ENCODE data around the gene PDK3. TPM values are rescaled to one million over a fixed set of nuclear protein-coding genes. Genes with fewer than 3 reads are reported as not detected.
A peak's percentile ranks its signal among the peaks of the same experiment; 100 is the strongest.

PDK3 gene
- polyA plus RNA-seq, 1 donor (not counting 4 experiments of a cell fraction or from before 2014, with no cell fraction given): 8.0 TPM

DNA sequence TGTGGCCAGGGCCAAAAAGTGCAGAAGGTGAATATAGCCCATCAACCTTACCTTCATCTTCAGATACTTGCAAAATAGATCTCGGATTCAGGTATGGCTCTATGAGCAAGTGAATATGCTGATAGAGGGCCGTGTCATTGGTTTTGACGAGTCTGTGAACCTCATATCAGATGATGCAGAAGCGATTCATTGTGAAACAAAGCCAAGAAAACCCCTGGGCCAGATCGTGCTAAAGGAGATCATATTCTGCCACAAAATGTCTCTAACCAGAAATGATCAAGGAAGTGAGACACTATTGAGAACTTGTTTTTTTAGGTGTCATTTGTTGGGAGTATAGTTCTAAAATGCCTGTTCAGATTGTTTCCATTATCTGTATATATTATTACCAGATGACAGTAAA lies 48.3 kb downstream of the PDK3 start:
- FAIRE-seq (no peak), DNase-seq (ENCODE audit: low read depth, low spot score) (no peak)
- Histone ChIP-seq H3K9me1 (ENCODE audit: control insufficient read depth, extremely low read depth, insufficient read depth, low read length) (no peaks in the 10 kb centered on the region), H3K4me2 (ENCODE audit: control insufficient read depth, extremely low read depth, insufficient read depth, low read depth, low read length) (no peak overlapping the region), H3K4me3 (ENCODE audit: control insufficient read depth in 2 of 3, extremely low read depth in 1 of 3, insufficient read depth in 2 of 3, low read depth in 1 of 3, low read length in 3 of 3) (no peak overlapping the region), H3K36me3 (ENCODE audit: control insufficient read depth in 2 of 2, extremely low read depth in 1 of 2, insufficient read depth in 2 of 2, low read length in 2 of 2) (no peaks in the 10 kb centered on the region), H2AFZ (ENCODE audit: control insufficient read depth, low read length) (no peak overlapping the region), H3K27ac (ENCODE audit: control insufficient read depth, insufficient read depth, low read length) (no peak overlapping the region), H3K27me3 (ENCODE audit: control insufficient read depth, extremely low read depth, insufficient read depth, low read length) (no peaks in the 10 kb centered on the region), H3K9ac (ENCODE audit: control insufficient read depth, extremely low read depth, insufficient read depth, low read length) (no peak overlapping the region), H3K4me1 (ENCODE audit: control insufficient read depth, extremely low read depth, insufficient read depth, low read length) (no peaks in the 10 kb centered on the region), H3K9me3 (ENCODE audit: control insufficient read depth, low read depth, low read length) (no peaks in the 10 kb centered on the region), H3K79me2 (ENCODE audit: control insufficient read depth, insufficient read depth, low read length) (no peaks in the 10 kb centered on the region), H4K20me1 (ENCODE audit: control insufficient read depth, extremely low read depth, insufficient read depth, low read length) (no peaks in the 10 kb centered on the region)
- TF ChIP-seq EZH2 (IDR thresholded peaks at IDR 0.05; ENCODE audit: low read length): no peak
- TF ChIP-seq, protein P1, sequence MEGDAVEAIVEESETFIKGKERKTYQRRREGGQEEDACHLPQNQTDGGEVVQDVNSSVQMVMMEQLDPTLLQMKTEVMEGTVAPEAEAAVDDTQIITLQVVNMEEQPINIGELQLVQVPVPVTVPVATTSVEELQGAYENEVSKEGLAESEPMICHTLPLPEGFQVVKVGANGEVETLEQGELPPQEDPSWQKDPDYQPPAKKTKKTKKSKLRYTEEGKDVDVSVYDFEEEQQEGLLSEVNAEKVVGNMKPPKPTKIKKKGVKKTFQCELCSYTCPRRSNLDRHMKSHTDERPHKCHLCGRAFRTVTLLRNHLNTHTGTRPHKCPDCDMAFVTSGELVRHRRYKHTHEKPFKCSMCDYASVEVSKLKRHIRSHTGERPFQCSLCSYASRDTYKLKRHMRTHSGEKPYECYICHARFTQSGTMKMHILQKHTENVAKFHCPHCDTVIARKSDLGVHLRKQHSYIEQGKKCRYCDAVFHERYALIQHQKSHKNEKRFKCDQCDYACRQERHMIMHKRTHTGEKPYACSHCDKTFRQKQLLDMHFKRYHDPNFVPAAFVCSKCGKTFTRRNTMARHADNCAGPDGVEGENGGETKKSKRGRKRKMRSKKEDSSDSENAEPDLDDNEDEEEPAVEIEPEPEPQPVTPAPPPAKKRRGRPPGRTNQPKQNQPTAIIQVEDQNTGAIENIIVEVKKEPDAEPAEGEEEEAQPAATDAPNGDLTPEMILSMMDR (optimal IDR thresholded peaks at IDR 0.05 in 1 of 3, IDR thresholded peaks at IDR 0.05 in 1 of 3, conservative IDR thresholded peaks at IDR 0.05 in 1 of 3; ENCODE audit: extremely low read depth in 1 of 3, insufficient read depth in 2 of 3, low read length in 3 of 3): no peak
- dilution Hi-C loops (cut with MboI; ENCODE audit: extremely low pct_ligation_motif_present, low sequenced_read_pairs): no loop called here

DNA sequence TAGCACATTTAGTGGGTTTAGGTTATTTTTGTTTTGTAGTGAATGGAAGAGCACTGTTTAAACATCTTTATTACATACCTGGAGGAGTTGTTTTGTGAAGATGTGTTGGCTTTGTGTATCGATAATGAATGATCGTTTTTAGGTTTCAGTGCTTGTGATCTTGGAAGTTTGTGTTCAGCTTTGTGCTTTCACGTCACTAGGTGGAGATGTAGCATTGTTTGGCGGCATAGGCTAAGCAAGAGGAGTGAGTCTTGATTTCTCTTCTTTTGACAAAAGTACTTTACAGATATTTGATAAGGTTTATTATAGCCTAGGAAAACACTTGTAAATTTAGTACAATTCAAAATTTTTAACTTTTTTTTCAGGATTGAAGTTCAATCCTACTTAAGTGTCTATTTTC lies 50.4 kb downstream of the PDK3 start:
- Histone ChIP-seq H3K27ac (ENCODE audit: control insufficient read depth, insufficient read depth, low read length) (no peak overlapping the region), H3K36me3 (ENCODE audit: control insufficient read depth in 2 of 2, extremely low read depth in 1 of 2, insufficient read depth in 2 of 2, low read length in 2 of 2) (no peaks in the 10 kb centered on the region), H3K27me3 (ENCODE audit: control insufficient read depth, extremely low read depth, insufficient read depth, low read length) (no peaks in the 10 kb centered on the region), H3K79me2 (ENCODE audit: control insufficient read depth, insufficient read depth, low read length) (no peaks in the 10 kb centered on the region), H3K4me2 (ENCODE audit: control insufficient read depth, extremely low read depth, insufficient read depth, low read depth, low read length) (no peak overlapping the region), H3K9ac (ENCODE audit: control insufficient read depth, extremely low read depth, insufficient read depth, low read length) (no peak overlapping the region), H3K4me1 (ENCODE audit: control insufficient read depth, extremely low read depth, insufficient read depth, low read length) (no peaks in the 10 kb centered on the region), H4K20me1 (ENCODE audit: control insufficient read depth, extremely low read depth, insufficient read depth, low read length) (no peaks in the 10 kb centered on the region), H2AFZ (ENCODE audit: control insufficient read depth, low read length) (no peak overlapping the region), H3K9me3 (ENCODE audit: control insufficient read depth, low read depth, low read length) (no peaks in the 10 kb centered on the region), H3K4me3 (ENCODE audit: control insufficient read depth in 2 of 3, extremely low read depth in 1 of 3, insufficient read depth in 2 of 3, low read depth in 1 of 3, low read length in 3 of 3) (no peak overlapping the region), H3K9me1 (ENCODE audit: control insufficient read depth, extremely low read depth, insufficient read depth, low read length) (no peaks in the 10 kb centered on the region)
- FAIRE-seq: no peak
- dilution Hi-C loops (cut with MboI; ENCODE audit: extremely low pct_ligation_motif_present, low sequenced_read_pairs): no loop called here
- DNase-seq (ENCODE audit: low read depth, low spot score): no peak
- TF ChIP-seq, protein P1 (optimal IDR thresholded peaks at IDR 0.05 in 1 of 3, IDR thresholded peaks at IDR 0.05 in 1 of 3, conservative IDR thresholded peaks at IDR 0.05 in 1 of 3; ENCODE audit: extremely low read depth in 1 of 3, insufficient read depth in 2 of 3, low read length in 3 of 3): peak in 2 of 3 experiments; percentile 9 to 33
- no peak for TF ChIP-seq EZH2 (IDR thresholded peaks at IDR 0.05; ENCODE audit: low read length)
